Measurements from ENCODE around the gene EIF4E3.

GRCh38 chr3:71672340-71672739 lies 52.9 kb downstream of the EIF4E3 start:
- TF ChIP-seq, protein P1, sequence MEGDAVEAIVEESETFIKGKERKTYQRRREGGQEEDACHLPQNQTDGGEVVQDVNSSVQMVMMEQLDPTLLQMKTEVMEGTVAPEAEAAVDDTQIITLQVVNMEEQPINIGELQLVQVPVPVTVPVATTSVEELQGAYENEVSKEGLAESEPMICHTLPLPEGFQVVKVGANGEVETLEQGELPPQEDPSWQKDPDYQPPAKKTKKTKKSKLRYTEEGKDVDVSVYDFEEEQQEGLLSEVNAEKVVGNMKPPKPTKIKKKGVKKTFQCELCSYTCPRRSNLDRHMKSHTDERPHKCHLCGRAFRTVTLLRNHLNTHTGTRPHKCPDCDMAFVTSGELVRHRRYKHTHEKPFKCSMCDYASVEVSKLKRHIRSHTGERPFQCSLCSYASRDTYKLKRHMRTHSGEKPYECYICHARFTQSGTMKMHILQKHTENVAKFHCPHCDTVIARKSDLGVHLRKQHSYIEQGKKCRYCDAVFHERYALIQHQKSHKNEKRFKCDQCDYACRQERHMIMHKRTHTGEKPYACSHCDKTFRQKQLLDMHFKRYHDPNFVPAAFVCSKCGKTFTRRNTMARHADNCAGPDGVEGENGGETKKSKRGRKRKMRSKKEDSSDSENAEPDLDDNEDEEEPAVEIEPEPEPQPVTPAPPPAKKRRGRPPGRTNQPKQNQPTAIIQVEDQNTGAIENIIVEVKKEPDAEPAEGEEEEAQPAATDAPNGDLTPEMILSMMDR (IDR thresholded peaks at IDR 0.05): no peak
- no peak for TF ChIP-seq EZH2 (IDR thresholded peaks at IDR 0.05; ENCODE audit: borderline replicate concordance, insufficient read depth, low read depth, low read length, poor library complexity, severe bottlenecking)

Measured in B cell (primary cell).